Measurements from ENCODE around the gene GXYLT1. TPM values are rescaled to one million over a fixed set of nuclear protein-coding genes. Genes with fewer than 3 reads are reported as not detected.

GXYLT1 gene
- total RNA-seq, 4 donors from 2014 or later, result 16.5 to 26.6 (median 20.6) TPM

DNA sequence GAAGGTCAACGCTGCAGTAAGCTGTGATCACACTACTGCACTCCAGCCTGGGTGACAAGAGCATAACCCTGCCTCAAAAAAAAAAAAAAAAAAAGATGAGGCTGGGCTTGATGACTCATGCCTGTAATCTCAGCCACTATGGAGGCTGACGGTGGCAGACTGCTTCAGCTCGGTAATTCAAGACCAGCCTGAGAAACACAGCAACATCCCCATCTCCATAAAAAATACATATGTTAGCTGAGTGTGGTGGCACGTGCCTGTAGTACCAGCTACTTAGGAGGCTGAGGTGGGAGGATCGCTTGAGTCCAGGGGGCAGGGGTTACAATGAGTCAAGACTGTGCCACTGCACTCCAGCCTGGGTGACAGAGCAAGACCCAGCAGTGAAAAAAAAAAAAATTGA is 50.4 kb downstream of the GXYLT1 start:
- intact Hi-C loops (cut with DNase I), result no loop called here
- H3K9me3 ChIP-seq, result no peaks in the 10 kb centered on the region

DNA sequence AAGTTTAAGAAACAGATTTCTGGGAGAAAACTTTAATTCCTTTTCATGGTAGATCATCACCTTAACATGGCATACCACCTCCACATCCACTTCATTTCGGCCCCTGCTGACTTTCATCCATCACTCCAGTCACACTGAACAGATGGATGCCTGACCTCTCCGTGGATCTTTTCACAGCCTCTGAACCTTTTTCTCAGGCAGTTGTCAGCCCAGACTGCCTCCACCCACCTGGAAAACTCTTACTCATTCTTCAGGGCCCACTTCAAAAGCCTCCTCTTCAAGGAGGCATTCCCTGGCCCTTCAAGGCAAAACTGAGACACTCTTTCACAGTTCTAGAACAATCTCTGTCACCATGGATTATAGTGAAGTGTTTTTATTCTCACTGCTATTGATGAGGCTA is 52.9 kb downstream of the GXYLT1 start:
- WGBS, 2 donors, result 87 to 92% methylated on average over 2 of the region's 2 CpGs

More for the DNA sequence above, 50.4 kb downstream of the GXYLT1 start:
- Histone ChIP-seq H3K4me3 (replicated peaks in 1 of 3) (no peak overlapping the region), H3K36me3 (peaks cover 0 to 6% of the 10 kb centered on the region in 2 donors), H3K27me3 (no peaks in the 10 kb centered on the region), H3K27ac (no peak overlapping the region), H3K4me1 (no peaks in the 10 kb centered on the region)
- no peak for TF ChIP-seq POLR2A (IDR thresholded peaks at IDR 0.05)
- TF ChIP-seq, protein P1, sequence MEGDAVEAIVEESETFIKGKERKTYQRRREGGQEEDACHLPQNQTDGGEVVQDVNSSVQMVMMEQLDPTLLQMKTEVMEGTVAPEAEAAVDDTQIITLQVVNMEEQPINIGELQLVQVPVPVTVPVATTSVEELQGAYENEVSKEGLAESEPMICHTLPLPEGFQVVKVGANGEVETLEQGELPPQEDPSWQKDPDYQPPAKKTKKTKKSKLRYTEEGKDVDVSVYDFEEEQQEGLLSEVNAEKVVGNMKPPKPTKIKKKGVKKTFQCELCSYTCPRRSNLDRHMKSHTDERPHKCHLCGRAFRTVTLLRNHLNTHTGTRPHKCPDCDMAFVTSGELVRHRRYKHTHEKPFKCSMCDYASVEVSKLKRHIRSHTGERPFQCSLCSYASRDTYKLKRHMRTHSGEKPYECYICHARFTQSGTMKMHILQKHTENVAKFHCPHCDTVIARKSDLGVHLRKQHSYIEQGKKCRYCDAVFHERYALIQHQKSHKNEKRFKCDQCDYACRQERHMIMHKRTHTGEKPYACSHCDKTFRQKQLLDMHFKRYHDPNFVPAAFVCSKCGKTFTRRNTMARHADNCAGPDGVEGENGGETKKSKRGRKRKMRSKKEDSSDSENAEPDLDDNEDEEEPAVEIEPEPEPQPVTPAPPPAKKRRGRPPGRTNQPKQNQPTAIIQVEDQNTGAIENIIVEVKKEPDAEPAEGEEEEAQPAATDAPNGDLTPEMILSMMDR (IDR thresholded peaks at IDR 0.05), result no peak
- no peak for DNase-seq
- 89 to 93% methylated on average over 5 of the region's 5 CpGs for WGBS, 2 donors

DNA sequence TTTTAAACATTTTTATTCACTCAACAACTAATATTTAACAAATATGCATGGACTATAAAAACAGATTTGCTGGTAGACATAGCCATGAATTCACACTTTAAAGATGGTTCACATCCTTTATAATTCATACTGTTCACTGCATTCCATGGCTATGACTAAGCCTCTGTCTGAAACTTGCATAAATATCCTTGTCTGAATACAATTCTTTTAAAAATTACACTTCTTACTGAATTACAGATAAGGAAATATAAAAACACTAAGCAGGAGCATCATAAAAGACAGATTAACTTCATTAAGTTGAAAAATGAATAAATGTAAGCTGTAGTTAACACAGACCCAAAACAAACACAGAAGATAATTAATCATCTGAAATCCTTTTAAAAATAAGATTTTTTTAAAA is 53.8 kb downstream of the GXYLT1 start:
- no peaks in the 10 kb centered on the region for H3K27me3 ChIP-seq
- H3K4me1 ChIP-seq, result no peaks in the 10 kb centered on the region
- intact Hi-C loops (cut with DNase I), result no loop called here
- TF ChIP-seq, protein P1 (IDR thresholded peaks at IDR 0.05), result no peak
- no peak for TF ChIP-seq POLR2A (IDR thresholded peaks at IDR 0.05)
- H3K36me3 ChIP-seq, result peaks cover 0 to 6% of the 10 kb centered on the region in 2 donors
- H3K4me3 ChIP-seq (replicated peaks in 1 of 3), result no peak overlapping the region
- no peaks in the 10 kb centered on the region for H3K9me3 ChIP-seq
- DNase-seq, result no peak
- H3K27ac ChIP-seq, result no peak overlapping the region

More for the DNA sequence above, 52.9 kb downstream of the GXYLT1 start:
- H3K27me3 ChIP-seq, result no peaks in the 10 kb centered on the region
- no peaks in the 10 kb centered on the region for H3K4me1 ChIP-seq
- intact Hi-C loops (cut with DNase I), result no loop called here
- no peak for DNase-seq
- no peak overlapping the region for H3K4me3 ChIP-seq (replicated peaks in 1 of 3)
- H3K9me3 ChIP-seq, result no peaks in the 10 kb centered on the region
- H3K36me3 ChIP-seq, result peaks cover 0 to 6% of the 10 kb centered on the region in 2 donors
- TF ChIP-seq, protein P1 (IDR thresholded peaks at IDR 0.05), result no peak
- no peak for TF ChIP-seq POLR2A (IDR thresholded peaks at IDR 0.05)
- no peak overlapping the region for H3K27ac ChIP-seq

DNA sequence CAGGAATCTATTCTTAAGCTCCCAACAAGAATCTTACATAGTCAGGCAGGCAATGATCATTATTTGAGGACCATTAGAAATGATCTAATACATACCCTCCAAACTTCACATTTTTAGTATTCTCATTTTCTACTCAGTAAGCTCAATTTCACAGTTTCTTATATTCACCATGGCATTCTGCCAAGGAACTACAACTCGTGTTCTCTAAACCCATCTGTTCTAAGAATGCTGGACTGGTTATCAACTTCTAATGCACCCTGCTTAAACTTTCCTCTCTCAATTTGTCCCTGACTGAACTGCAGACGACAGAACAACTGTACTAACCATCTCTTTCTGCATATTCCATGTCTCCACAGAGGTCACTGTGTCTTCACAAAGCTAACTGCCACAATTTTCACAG is 58.6 kb downstream of the GXYLT1 start:
- no peaks in the 10 kb centered on the region for H3K9me3 ChIP-seq
- no peaks in the 10 kb centered on the region for H3K4me1 ChIP-seq
- H3K27me3 ChIP-seq, result no peaks in the 10 kb centered on the region
- H3K36me3 ChIP-seq, result peaks cover 0 to 6% of the 10 kb centered on the region in 2 donors
- no peak overlapping the region for H3K4me3 ChIP-seq (replicated peaks in 1 of 3)
- no peak for TF ChIP-seq POLR2A (IDR thresholded peaks at IDR 0.05)
- TF ChIP-seq, protein P1 (IDR thresholded peaks at IDR 0.05), result no peak
- H3K27ac ChIP-seq, result no peak overlapping the region
- no peak for DNase-seq
- WGBS, 2 donors, result 47 to 53% methylated on average over 2 of the region's 2 CpGs
- intact Hi-C loops (cut with DNase I), result no loop called here

DNA sequence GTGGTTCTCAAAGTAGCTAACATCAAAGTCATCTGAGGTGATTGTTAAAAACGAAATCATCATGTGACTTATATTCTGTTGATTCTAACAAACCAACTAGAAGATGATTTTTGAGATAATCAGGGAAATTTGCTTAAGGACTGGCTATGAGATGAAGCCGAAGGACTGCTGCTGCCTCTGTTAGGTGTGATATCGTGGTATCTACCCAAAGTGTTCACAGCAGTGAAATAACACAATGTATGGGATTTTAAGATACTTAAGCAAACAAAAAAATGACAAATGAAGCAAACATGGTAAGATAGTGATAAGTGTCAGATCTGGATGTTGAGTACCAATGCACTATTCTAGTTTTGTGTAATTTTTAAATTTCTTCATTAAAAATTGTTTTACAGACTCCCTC is 59.1 kb downstream of the GXYLT1 start:
- no peaks in the 10 kb centered on the region for H3K4me1 ChIP-seq
- DNase-seq, result no peak
- no peak overlapping the region for H3K4me3 ChIP-seq (replicated peaks in 1 of 3)
- intact Hi-C loops (cut with DNase I), result no loop called here
- H3K27ac ChIP-seq, result no peak overlapping the region
- WGBS, 2 donors, result 67 to 68% methylated on average over 3 of the region's 3 CpGs
- no peaks in the 10 kb centered on the region for H3K9me3 ChIP-seq
- H3K36me3 ChIP-seq, result peaks cover 0 to 6% of the 10 kb centered on the region in 2 donors
- no peaks in the 10 kb centered on the region for H3K27me3 ChIP-seq
- TF ChIP-seq POLR2A (IDR thresholded peaks at IDR 0.05), result no peak
- TF ChIP-seq, protein P1 (IDR thresholded peaks at IDR 0.05), result no peak
